ENCODE results near the gene RUBCNL. TPM values are rescaled to one million over a fixed set of nuclear protein-coding genes. Genes with fewer than 3 reads are reported as not detected.
A peak's percentile ranks its signal among the peaks of the same experiment; 100 is the strongest.

Gene RUBCNL
- total RNA-seq, 6 donors from 2014 or later: 1.8 to 5.4 (median 5.0) TPM

GRCh38 chr13:46383383-46383782 lies 3.7 kb downstream of the RUBCNL start:
- Histone ChIP-seq H3K27me3 (peaks cover 0 to 6% (median 2%) of the 10 kb centered on the region in 4 donors), H3K4me3 (no peak overlapping the region), H3K9me3 (no peaks in the 10 kb centered on the region), H3K4me1 (peaks cover 0 to 20% (median 10%) of the 10 kb centered on the region in 4 donors), H3K36me3 (no peaks in the 10 kb centered on the region), H3K27ac (no peak overlapping the region)
- no peak for DNase-seq
- ATAC-seq (ENCODE audit: low FRiP score in 2 of 2): no peak
- no peak for TF ChIP-seq POLR2A (IDR thresholded peaks at IDR 0.05)
- TF ChIP-seq CTCF (IDR thresholded peaks at IDR 0.05): no peak

- no peaks in the 10 kb centered on the region for H3K9me3 ChIP-seq
- no peak for DNase-seq
- H3K27ac ChIP-seq: peak overlapping the region in 1 of 4 donors; percentile 56
- no peak for TF ChIP-seq CTCF (IDR thresholded peaks at IDR 0.05)
- TF ChIP-seq EP300 (IDR thresholded peaks at IDR 0.05): no peak
- H3K36me3 ChIP-seq: no peaks in the 10 kb centered on the region
- peaks cover 0 to 6% (median 2%) of the 10 kb centered on the region in 4 donors for H3K27me3 ChIP-seq
- 68 to 76% methylated on average over 3 of the region's 3 CpGs for WGBS, 2 donors
- no peak for ATAC-seq (ENCODE audit: low FRiP score in 2 of 2)
- H3K4me3 ChIP-seq: no peak overlapping the region
- H3K4me1 ChIP-seq: peaks cover 0 to 14% (median 8%) of the 10 kb centered on the region in 4 donors
Measured at GRCh38 chr13:46382224-46382623, 4.8 kb downstream of the RUBCNL start.

- 87% methylated on average over 4 of the region's 4 CpGs for WGBS, 2 donors
- Histone ChIP-seq H3K36me3 (no peaks in the 10 kb centered on the region), H3K4me3 (no peak overlapping the region), H3K9me3 (no peaks in the 10 kb centered on the region), H3K4me1 (no peaks in the 10 kb centered on the region), H3K27me3 (no peaks in the 10 kb centered on the region), H3K27ac (no peak overlapping the region)
- DNase-seq (no peak), ATAC-seq (ENCODE audit: low FRiP score in 2 of 2) (no peak)
- no peak for TF ChIP-seq POLR2A (IDR thresholded peaks at IDR 0.05)
- TF ChIP-seq POLR2AphosphoS5 (IDR thresholded peaks at IDR 0.05): no peak
- no peak for TF ChIP-seq CTCF (IDR thresholded peaks at IDR 0.05)
- no peak for TF ChIP-seq EP300 (IDR thresholded peaks at IDR 0.05)
Measured at GRCh38 chr13:46380242-46380641, 6.8 kb downstream of the RUBCNL start.

- Histone ChIP-seq H3K27me3 (no peaks in the 10 kb centered on the region), H3K36me3 (no peaks in the 10 kb centered on the region), H3K27ac (no peak overlapping the region), H3K4me1 (no peaks in the 10 kb centered on the region), H3K9me3 (no peaks in the 10 kb centered on the region), H3K4me3 (no peak overlapping the region)
- TF ChIP-seq EP300 (IDR thresholded peaks at IDR 0.05): no peak
- no peak for TF ChIP-seq CTCF (IDR thresholded peaks at IDR 0.05)
- TF ChIP-seq POLR2AphosphoS5 (IDR thresholded peaks at IDR 0.05): no peak
- TF ChIP-seq POLR2A (IDR thresholded peaks at IDR 0.05): no peak
- 60 to 75% methylated on average over 2 of the region's 2 CpGs for WGBS, 2 donors
- DNase-seq (no peak), ATAC-seq (ENCODE audit: low FRiP score in 2 of 2) (no peak)
Measured at GRCh38 chr13:46379611-46380010, 7.4 kb downstream of the RUBCNL start.

- Histone ChIP-seq H3K36me3 (no peaks in the 10 kb centered on the region), H3K4me3 (no peak overlapping the region), H3K9me3 (no peaks in the 10 kb centered on the region), H3K27ac (peak overlapping the region in 2 of 4 donors; percentile 48 to 71), H3K27me3 (no peaks in the 10 kb centered on the region), H3K4me1 (no peaks in the 10 kb centered on the region)
- 66 to 82% methylated on average over 2 of the region's 2 CpGs for WGBS, 2 donors
- peak in 1 of 2 donors; percentile 68 for DNase-seq
- TF ChIP-seq POLR2A (IDR thresholded peaks at IDR 0.05): no peak
- TF ChIP-seq POLR2AphosphoS5 (IDR thresholded peaks at IDR 0.05): no peak
- TF ChIP-seq EP300 (IDR thresholded peaks at IDR 0.05): no peak
- TF ChIP-seq CTCF (IDR thresholded peaks at IDR 0.05): no peak
- no peak for ATAC-seq (ENCODE audit: low FRiP score in 2 of 2)
Measured at GRCh38 chr13:46378411-46378810, 8.6 kb downstream of the RUBCNL start.
